SJSA1 (cell line): ENCODE results near the gene ASIC2. TPM values are rescaled to one million over a fixed set of nuclear protein-coding genes. Genes with fewer than 3 reads are reported as not detected.

Experiments
- DNase-seq, 2 experiments: peaks; one replicate each; pipeline ENCODE4 v3.0.0-alpha.2; 2015 to 2020; ENCODE audit warnings: low spot score in 2 of 2, low read depth in 1 of 2
- H3K27ac ChIP-seq: fragments of 250-450 bp; sonication (Bioruptor Pico); 2 replicates; pipeline ENCODE4 v1.5.1; 2020; ENCODE audit warnings: mild to moderate bottlenecking, moderate library complexity
- H3K27me3 ChIP-seq: fragments of 250-450 bp; sonication (Bioruptor Pico); replicated peaks from 2 replicates; pipeline ENCODE4 v1.5.1; 2020; ENCODE audit warnings: mild to moderate bottlenecking, moderate library complexity
- H3K36me3 ChIP-seq: fragments of 250-450 bp; sonication (Bioruptor Pico); 2 replicates; pipeline ENCODE4 v1.5.1; 2020; ENCODE audit warnings: mild to moderate bottlenecking
- H3K4me1 ChIP-seq: fragments of 250-450 bp; sonication (Bioruptor Pico); replicated peaks from 2 replicates; pipeline ENCODE4 v1.6.1; 2021; ENCODE audit warnings: mild to moderate bottlenecking
- H3K4me3 ChIP-seq: fragments of 250-450 bp; sonication (Bioruptor Pico); 2 replicates; pipeline ENCODE4 v1.5.1; 2020; ENCODE audit warnings: mild to moderate bottlenecking
- H3K9me3 ChIP-seq: fragments of 250-450 bp; sonication (Bioruptor Pico); replicated peaks from 2 replicates; pipeline ENCODE4 v1.5.1; 2020; ENCODE audit warnings: mild to moderate bottlenecking
- total RNA-seq: library from RNA; depleted of rRNA; stranded (reverse); fragments of >200 nt; shearing (Covaris generic); gene quantifications from 2 replicates; pipeline ENCODE4 v1.2.3, GENCODE V29; 2014

Gene ASIC2
- total RNA-seq, 1 experiment from 2014 or later = not detected

DNA sequence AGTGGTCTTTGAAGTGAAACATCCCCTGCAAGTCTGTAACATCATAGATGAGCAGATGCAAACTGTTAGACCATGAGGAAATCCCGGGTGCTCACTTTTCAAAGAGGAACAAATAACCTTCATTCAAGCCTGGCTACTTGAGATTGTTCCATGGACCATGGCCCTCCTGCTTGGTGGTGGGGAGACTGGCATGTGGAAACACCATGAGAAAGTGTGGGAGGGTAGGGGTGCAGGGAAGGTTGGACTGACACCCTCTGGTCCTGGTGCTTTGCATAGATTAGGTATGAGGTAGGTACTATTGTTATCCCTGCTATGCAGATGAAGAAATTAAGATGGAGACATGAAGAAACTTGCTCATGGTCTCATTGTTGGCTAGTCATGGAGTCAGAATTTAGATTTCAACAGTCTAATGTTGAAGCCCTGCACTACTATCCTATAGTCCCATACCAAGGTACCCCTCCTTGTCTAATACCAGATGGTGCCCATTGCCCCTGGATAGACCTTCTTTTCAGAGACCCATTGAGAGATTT lies 242.4 kb downstream of the ASIC2 start:
- Histone ChIP-seq H3K27ac (no peak overlapping the region), H3K9me3 (no peaks in the 10 kb centered on the region), H3K36me3 (no peaks in the 10 kb centered on the region), H3K27me3 (0 out of 2 replicates have a peak, but pooled peaks cover 8% of the 10 kb centered on the region), H3K4me1 (no peaks in the 10 kb centered on the region), H3K4me3 (no peak overlapping the region)
- no peak for DNase-seq

DNA sequence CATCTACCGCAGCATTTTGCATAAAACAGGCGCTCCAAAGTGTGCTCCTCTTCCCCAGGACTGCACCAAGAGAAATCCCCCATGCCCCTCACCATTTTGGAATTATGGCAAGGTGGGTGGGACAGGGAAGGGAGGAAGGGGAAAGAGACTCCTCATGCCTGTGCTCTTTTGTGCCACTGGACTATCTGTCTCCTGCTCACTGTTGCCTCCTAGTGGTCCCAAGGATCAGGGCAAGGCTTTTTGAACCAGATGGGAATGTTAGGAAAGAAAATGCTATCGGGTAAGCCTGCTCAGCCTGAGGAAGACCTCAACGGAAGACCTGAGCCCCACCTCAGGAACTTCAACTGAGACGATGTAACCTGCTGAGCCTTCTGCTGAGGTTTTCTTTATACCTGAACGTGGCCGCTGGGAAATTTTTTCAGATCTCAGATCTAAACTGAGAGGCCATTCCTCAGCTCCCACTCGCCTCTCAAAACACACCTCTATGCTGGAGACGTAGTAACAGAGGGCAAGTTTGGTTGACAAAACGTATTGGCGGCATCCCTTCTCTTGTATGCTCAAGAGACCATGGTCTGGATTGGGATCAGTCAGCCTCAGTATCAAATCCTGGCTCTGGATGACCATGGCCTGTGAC lies 243.2 kb downstream of the ASIC2 start:
- H3K4me3 ChIP-seq = no peak overlapping the region
- 0 out of 2 replicates have a peak, but pooled peaks cover 8% of the 10 kb centered on the region for H3K27me3 ChIP-seq
- no peaks in the 10 kb centered on the region for H3K9me3 ChIP-seq
- DNase-seq = peak; percentile 19 to 57
- H3K36me3 ChIP-seq = no peaks in the 10 kb centered on the region
- no peaks in the 10 kb centered on the region for H3K4me1 ChIP-seq
- no peak overlapping the region for H3K27ac ChIP-seq

DNA sequence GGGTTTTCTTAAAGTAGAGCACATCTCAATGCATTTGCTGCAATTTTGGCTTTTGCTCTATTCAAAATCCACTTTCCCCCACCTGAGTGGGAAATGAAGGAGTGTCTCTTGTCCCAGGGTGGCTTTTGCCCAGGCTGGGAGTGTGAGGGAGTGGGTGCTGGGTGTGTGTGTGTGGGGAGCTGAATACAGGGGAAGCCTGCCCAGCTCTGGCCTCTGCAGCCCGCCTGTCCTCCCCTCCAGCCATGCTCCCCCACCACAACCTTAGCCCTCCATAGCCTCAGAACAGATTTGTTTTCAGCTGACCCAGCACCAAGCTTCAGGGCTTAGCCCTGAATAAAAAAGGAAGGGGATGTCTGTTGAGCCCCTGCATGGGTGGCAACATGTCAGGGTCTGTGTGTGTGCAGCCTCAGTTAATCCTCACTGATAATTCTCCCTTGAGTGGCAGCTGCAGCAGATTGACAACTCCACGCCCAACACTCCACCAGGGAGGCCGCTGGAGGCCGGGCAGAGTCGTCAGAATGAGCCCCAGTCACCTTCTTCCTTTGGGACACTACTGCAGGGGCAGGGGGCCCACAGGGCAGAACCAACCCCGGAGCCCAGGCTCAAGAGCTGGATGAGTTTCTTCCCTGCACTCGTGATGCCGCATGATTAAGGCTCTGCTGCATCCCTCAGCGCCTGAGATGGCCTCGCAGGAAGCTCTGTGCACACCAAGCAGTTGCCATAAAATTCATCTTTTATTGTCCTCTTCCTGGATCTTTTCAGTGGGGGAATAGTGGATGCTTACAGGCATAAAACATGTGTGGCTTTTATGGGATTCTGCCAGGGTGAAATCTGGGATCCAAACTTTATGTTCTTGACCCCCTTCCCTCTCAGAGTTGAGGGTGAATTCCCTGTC lies 246.5 kb downstream of the ASIC2 start:
- Histone ChIP-seq H3K27me3 (no peaks in the 10 kb centered on the region), H3K4me1 (no peaks in the 10 kb centered on the region), H3K4me3 (no peak overlapping the region), H3K36me3 (no peaks in the 10 kb centered on the region), H3K27ac (no peak overlapping the region), H3K9me3 (no peaks in the 10 kb centered on the region)
- no peak for DNase-seq

DNA sequence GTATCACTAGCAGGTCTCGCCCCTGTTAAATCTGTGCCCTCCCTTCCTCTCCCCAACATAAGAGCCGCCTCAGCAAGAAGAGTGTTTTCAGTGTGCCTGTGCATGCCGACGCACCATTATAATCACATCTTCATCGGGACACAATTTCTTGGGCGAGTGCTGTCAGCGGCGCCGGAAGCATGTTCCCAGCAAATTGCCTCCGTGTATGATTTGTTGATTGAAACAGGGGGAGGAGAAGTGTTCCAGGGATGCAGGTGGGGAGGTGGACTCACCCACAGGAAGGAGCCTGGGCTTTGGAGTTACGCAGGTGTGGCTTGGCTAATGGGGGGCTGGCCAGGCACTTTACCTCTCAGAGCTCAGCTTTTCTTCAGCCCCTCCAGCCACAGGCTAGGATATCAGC lies 247.9 kb downstream of the ASIC2 start:
- H3K4me1 ChIP-seq = no peaks in the 10 kb centered on the region
- no peak overlapping the region for H3K27ac ChIP-seq
- no peaks in the 10 kb centered on the region for H3K27me3 ChIP-seq
- no peaks in the 10 kb centered on the region for H3K9me3 ChIP-seq
- DNase-seq = no peak
- no peaks in the 10 kb centered on the region for H3K36me3 ChIP-seq
- no peak overlapping the region for H3K4me3 ChIP-seq

DNA sequence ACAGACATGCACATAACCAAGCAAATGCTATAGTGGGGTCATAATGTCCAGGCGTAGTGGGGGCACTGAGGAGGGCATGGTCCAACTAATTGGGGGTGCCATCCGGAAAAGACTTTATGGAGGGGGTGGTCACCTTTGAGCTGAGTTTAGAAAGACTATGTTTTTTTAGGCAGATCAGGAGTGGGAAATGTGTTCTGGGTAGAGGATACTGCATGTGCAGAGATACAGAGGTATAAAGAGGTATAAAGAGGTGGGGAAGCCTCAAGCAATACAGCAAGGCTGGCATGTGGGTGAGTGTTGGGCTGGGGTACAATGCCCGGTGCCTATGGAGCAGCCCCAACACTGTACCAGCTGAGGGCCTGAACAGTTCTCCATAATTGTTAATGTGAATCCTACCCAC lies 248.3 kb downstream of the ASIC2 start:
- Histone ChIP-seq H3K27me3 (no peaks in the 10 kb centered on the region), H3K9me3 (no peaks in the 10 kb centered on the region), H3K36me3 (no peaks in the 10 kb centered on the region), H3K27ac (no peak overlapping the region), H3K4me1 (no peaks in the 10 kb centered on the region), H3K4me3 (no peak overlapping the region)
- DNase-seq = no peak

DNA sequence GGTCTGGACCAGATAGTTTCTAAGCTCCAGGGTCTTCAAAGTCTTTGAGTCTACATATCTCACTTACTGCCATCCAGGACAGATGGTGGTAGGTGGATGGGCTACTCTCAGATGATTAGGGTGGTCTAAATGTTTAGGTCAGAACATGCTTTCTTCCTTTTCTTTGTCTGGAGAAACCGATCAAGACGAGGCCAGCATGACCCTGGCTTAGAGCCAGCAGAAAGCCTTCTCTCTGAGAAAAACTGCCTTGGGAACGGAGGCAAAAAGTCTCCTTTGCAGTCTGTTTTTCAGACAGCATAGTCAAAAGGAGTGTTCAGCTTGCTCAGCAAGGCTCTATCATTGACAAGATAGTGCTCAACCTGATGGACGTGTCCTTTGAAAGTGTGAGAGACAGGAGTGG lies 252.6 kb downstream of the ASIC2 start:
- Histone ChIP-seq H3K27me3 (no peaks in the 10 kb centered on the region), H3K36me3 (no peaks in the 10 kb centered on the region), H3K4me1 (no peaks in the 10 kb centered on the region), H3K27ac (no peak overlapping the region), H3K4me3 (no peak overlapping the region), H3K9me3 (no peaks in the 10 kb centered on the region)
- DNase-seq = no peak

DNA sequence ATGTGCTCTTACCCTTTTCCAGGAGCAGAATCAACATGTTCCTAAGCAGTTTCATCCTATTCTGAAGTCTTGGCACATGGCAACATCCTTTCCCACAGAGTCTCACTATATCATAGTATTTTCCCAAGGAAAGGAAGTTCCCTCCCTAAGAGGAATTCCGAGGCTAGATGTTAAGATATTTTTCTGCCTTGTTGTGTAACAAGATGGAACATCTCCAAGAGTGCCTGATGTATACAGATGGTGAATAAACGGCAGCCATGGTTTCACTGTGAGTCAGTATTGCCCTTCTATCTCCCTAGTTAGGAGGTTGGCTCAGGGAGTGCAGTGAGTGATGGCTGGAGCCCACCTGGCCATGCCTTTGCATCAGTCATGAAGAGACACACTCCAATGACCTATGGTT lies 253.2 kb downstream of the ASIC2 start:
- no peak for DNase-seq
- H3K9me3 ChIP-seq = no peaks in the 10 kb centered on the region

DNA sequence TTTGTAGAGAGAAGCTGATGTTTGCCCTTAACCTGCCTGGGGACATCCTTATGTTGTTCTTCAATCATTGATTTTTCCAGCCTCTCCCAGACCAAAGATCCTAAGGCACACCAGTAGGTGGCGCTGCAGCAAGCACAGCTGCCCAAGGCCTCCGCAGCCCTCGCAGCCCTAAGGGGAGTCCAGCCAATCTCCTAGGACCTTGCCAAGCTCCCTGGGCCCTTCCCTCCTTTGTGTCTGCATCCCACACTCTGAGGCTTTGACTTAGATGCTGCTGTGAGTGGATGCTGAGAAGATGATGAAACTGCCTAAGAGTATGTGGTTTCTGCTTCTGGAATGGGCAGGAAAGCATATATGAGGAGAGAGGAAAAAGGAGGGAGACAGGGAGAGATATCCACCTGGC lies 254.4 kb downstream of the ASIC2 start:
- no peak for DNase-seq
- no peaks in the 10 kb centered on the region for H3K27me3 ChIP-seq

More for the DNA sequence above, 253.2 kb downstream of the ASIC2 start:
- no peaks in the 10 kb centered on the region for H3K4me1 ChIP-seq
- no peaks in the 10 kb centered on the region for H3K27me3 ChIP-seq
- no peaks in the 10 kb centered on the region for H3K36me3 ChIP-seq
- no peak overlapping the region for H3K4me3 ChIP-seq
- no peak overlapping the region for H3K27ac ChIP-seq

DNA sequence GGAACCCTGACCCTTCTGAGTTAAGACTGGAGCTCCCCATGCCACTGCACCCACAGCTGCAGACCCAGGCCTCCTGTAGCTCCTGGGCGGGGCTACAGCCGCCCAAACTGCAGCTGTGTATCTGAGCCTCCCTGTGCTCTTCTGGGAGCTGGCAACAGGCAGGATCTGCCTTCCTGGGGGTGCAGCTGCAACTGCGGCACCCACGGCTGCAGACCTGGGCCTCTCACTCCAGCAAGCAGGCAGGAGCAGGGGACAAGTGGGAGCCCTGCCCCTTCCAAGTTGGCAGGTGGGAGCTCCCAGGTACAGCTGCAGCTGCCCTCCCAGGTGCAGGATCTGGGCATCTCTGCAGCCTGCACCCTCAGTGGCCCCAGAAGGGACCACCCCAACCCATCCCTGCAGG lies 259.9 kb downstream of the ASIC2 start:
- Histone ChIP-seq H3K27ac (no peak overlapping the region), H3K4me1 (no peaks in the 10 kb centered on the region), H3K36me3 (no peaks in the 10 kb centered on the region), H3K27me3 (peaks cover 10% of the 10 kb centered on the region), H3K9me3 (no peaks in the 10 kb centered on the region), H3K4me3 (no peak overlapping the region)
- DNase-seq = no peak

More for the DNA sequence above, 254.4 kb downstream of the ASIC2 start:
- Histone ChIP-seq H3K4me3 (no peak overlapping the region), H3K27ac (no peak overlapping the region), H3K36me3 (no peaks in the 10 kb centered on the region), H3K4me1 (no peaks in the 10 kb centered on the region), H3K9me3 (no peaks in the 10 kb centered on the region)

DNA sequence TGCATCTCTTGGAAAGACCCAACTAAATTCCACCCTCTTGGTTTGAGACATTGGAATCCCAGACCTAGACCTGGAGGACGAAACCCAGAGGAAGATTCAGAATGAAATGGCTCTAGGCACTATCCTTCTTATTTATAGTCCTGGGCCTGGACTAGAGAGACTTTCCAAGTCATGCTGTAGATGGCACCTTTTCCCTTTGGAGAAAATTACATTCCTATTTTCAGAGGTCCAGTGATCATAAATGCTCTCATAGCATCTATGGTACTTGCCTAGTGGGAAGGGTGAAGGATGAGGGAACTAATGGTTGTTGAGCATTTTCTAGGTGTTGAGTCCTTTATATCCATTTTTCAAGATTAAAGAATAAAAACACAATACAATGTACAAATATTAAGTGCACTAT lies 264.3 kb downstream of the ASIC2 start:
- Histone ChIP-seq H3K4me3 (no peak overlapping the region), H3K36me3 (no peaks in the 10 kb centered on the region), H3K27ac (no peak overlapping the region), H3K4me1 (no peaks in the 10 kb centered on the region), H3K27me3 (peaks cover 10% of the 10 kb centered on the region), H3K9me3 (no peaks in the 10 kb centered on the region)
- DNase-seq = no peak

DNA sequence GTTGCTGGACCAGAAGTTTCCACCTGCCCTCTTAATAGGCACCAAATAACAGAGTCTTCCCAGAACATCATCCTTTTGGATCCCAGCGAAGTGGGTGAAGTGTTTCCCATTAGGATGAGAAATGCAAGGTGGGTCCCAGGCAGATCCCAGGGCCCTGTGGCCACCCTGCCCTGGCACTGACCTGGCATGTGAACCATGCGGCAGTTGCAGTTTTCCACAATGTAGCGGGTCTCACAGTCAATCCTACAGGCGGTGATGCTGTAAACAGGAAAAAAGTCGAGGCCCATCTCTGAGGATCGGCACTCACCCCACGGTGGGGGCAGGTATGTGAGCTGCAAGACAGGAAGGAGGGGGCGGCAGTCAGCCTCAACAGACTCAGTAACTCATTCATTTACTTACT lies 265.0 kb downstream of the ASIC2 start:
- Histone ChIP-seq H3K27ac (no peak overlapping the region), H3K27me3 (peaks cover 10% of the 10 kb centered on the region), H3K36me3 (no peaks in the 10 kb centered on the region), H3K4me3 (no peak overlapping the region), H3K9me3 (no peaks in the 10 kb centered on the region), H3K4me1 (no peaks in the 10 kb centered on the region)
- DNase-seq = no peak

DNA sequence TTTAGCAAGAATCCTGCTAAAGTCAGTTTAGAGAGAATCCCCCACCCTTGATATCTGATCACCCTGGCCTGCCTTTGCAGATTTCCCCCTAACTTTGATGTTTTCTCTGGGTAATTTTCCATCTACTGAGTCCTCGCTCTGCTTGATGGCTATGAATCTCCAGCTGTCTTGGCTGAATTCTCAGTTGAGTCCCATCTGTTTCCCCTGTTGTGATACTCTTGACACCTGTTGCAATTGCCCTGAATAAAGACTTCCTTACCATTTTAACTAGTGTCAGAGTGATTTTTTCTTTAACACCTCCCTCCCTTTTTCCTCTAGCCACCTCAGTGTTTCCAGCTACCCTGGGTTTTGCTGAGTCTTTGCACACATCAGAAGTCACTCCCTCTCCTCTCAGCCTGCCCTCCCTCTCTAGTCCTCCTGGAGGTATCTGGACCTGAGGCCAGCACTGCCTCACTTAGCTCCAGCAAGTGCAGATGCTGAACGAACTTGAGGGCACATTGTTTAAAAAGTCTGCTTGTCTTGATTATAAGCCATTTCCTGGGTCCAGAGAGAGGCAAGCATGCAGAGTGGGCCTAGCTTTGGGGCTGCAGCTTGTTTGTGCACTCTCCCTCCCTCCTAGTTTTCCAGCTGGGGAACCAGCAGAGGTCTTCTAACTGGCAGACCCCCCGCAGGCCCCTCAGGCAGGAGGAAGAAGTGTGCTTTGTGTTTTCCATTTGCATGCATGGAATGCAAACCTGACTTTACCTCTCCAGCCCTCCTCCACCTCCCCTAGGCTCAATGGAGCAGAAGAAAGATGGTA lies 268.2 kb downstream of the ASIC2 start:
- Histone ChIP-seq H3K36me3 (no peaks in the 10 kb centered on the region), H3K4me3 (no peak overlapping the region), H3K27ac (no peak overlapping the region), H3K27me3 (peaks cover 10% of the 10 kb centered on the region), H3K9me3 (no peaks in the 10 kb centered on the region), H3K4me1 (no peaks in the 10 kb centered on the region)
- no peak for DNase-seq

DNA sequence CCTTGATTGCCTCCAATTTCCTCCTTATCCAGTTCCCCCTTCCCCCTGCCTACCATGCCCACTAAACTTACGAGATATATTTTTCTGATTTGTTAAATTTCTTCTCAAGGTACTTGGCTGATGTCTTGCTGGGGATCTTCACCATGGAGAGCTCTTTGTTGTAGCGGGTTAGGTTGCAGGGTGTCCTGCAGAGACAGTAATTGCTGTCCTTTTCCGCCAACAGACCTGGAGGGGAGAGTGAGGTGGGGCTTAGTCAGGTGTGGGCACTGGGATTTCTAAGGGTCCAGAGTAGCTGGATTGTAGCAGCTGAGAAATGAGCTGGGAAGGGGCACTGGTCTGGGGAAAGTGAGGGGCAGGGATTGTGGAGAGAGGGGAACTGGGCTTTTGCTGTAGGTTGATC lies 269.3 kb downstream of the ASIC2 start:
- no peaks in the 10 kb centered on the region for H3K36me3 ChIP-seq
- no peaks in the 10 kb centered on the region; the same call in none of the 2 replicates for H3K27me3 ChIP-seq
- no peak for DNase-seq
- no peaks in the 10 kb centered on the region for H3K9me3 ChIP-seq
- no peak overlapping the region for H3K4me3 ChIP-seq
- H3K27ac ChIP-seq = no peak overlapping the region
- no peaks in the 10 kb centered on the region for H3K4me1 ChIP-seq
